OCI-LY7 (cell line): ENCODE data around the gene CRHR1.

Source experiments
- CTCF ChIP-seq: fragments of 200-600 bp; sonication (generic); conservative IDR thresholded peaks from 2 replicates; pipeline ENCODE4 v1.5.1; 2014; ENCODE audit warnings: mild to moderate bottlenecking, antibody characterized with exemption, low read length, moderate library complexity, mixed read lengths
- EZH2phosphoT487 ChIP-seq: fragments of 200-600 bp; sonication (generic); IDR thresholded peaks from 2 replicates; pipeline ENCODE4 v1.6.1; 2018; ENCODE audit warnings: low read depth, borderline replicate concordance, mild to moderate bottlenecking, mixed run types, antibody characterized with exemption, low read length, moderate library complexity, mixed read lengths

- TF ChIP-seq CTCF (no peak), EZH2phosphoT487 (no peak)
Observed at GRCh38 chr17:45755050-45755449, 29.1 kb upstream of the CRHR1 start.
